Fibroblast of lung (primary cell): ENCODE results near the gene PTRH2. TPM values are rescaled to one million over a fixed set of nuclear protein-coding genes. Genes with fewer than 3 reads are reported as not detected.

Source experiments
- DNase-seq, 2 donors: peaks; one replicate each; pipeline versions ENCODE4 v3.0.0 to v3.0.0-alpha.2; 2010; ENCODE audit warnings: low read depth in 2 of 2
- H2AFZ ChIP-seq: 2 replicates; pipeline ENCODE4 v1.5.1; 2012; ENCODE audit warnings: low read length, control low read depth, inconsistent platforms
- H3K27ac ChIP-seq: 2 replicates; pipeline ENCODE4 v1.5.1; 2011; ENCODE audit warnings: low read length, control low read depth; ENCODE audit not compliant: insufficient read depth
- H3K27me3 ChIP-seq: 2 replicates; pipeline ENCODE4 v1.5.1; 2011; ENCODE audit warnings: mild to moderate bottlenecking, low read length; ENCODE audit not compliant: control insufficient read depth, insufficient read depth
- H3K36me3 ChIP-seq: 2 replicates; pipeline ENCODE4 v1.5.1; 2011; ENCODE audit warnings: low read length; ENCODE audit not compliant: control insufficient read depth, insufficient read depth
- H3K4me1 ChIP-seq: 2 replicates; pipeline ENCODE4 v1.5.1; 2011; ENCODE audit warnings: low read length; ENCODE audit not compliant: control insufficient read depth, insufficient read depth; ENCODE audit errors: extremely low read depth
- H3K4me2 ChIP-seq: 2 replicates; pipeline ENCODE4 v1.5.1; 2011; ENCODE audit warnings: low read length, control low read depth; ENCODE audit not compliant: insufficient read depth; ENCODE audit errors: extremely low read depth
- H3K4me3 ChIP-seq, 4 experiments: fragments of 200-600 bp in 1 of 4; sonication (generic) in 1 of 4; replicated peaks in 1 of 4; 2 replicates each; pipeline ENCODE4 v1.5.1; 2011 to 2016; ENCODE audit warnings: low read length in 4 of 4, low read depth in 3 of 4, mild to moderate bottlenecking in 3 of 4, control low read depth in 2 of 4, inconsistent platforms in 1 of 4, mixed read lengths in 1 of 4; ENCODE audit not compliant: insufficient read depth in 1 of 4; ENCODE audit errors: control extremely low read depth in 1 of 4
- H3K79me2 ChIP-seq: 2 replicates; pipeline ENCODE4 v1.5.1; 2012; ENCODE audit warnings: mild to moderate bottlenecking, low read length, inconsistent platforms; ENCODE audit not compliant: control insufficient read depth, insufficient read depth
- H3K9ac ChIP-seq: 2 replicates; pipeline ENCODE4 v1.5.1; 2011; ENCODE audit warnings: mild to moderate bottlenecking, low read length, control low read depth; ENCODE audit not compliant: insufficient read depth
- H3K9me3 ChIP-seq: 2 replicates; pipeline ENCODE4 v1.5.1; 2012; ENCODE audit warnings: low read depth, low read length; ENCODE audit not compliant: control insufficient read depth, insufficient read depth
- H4K20me1 ChIP-seq: 2 replicates; pipeline ENCODE4 v1.5.1; 2011; ENCODE audit warnings: low read length; ENCODE audit not compliant: control insufficient read depth, insufficient read depth; ENCODE audit errors: extremely low read depth
- EZH2 ChIP-seq: IDR thresholded peaks from 2 replicates; pipeline ENCODE4 v1.5.1; 2012; ENCODE audit warnings: low read length, control low read depth, mild to moderate bottlenecking; ENCODE audit errors: missing control alignments
- polyA plus RNA-seq, 2 donors: library from polyadenylated mRNA; depleted of rRNA in 1 of 2; stranded (reverse) in 1 of 2; unstranded in 1 of 2; fragments of >200 nt; gene quantifications; 2 replicates each; pipeline ENCODE4 v1.2.1, GENCODE V29; 2011 to 2012; ENCODE audit warnings: missing spikeins in 1 of 2
- total RNA-seq: library from RNA; depleted of rRNA; stranded (reverse); fragments of >200 nt; gene quantifications from 2 replicates; pipeline ENCODE4 v1.2.1, GENCODE V29; 2014
- TF ChIP-seq, protein P1 (sequence below), 2 donors: IDR thresholded peaks in 1 of 2; conservative IDR thresholded peaks in 1 of 2; 1 replicate in 1 of 2; 2 replicates in 1 of 2; pipeline ENCODE4 v1.5.1; 2011 to 2012; ENCODE audit warnings: low read length in 2 of 2, control low read depth in 1 of 2, inconsistent platforms in 1 of 2, low read depth in 1 of 2, mild to moderate bottlenecking in 1 of 2

The PTRH2 gene
- total and polyA plus RNA-seq, 2 donors (not counting 1 experiment from before 2014, with no cell fraction given) = 26.3 to 60.5 TPM

DNA sequence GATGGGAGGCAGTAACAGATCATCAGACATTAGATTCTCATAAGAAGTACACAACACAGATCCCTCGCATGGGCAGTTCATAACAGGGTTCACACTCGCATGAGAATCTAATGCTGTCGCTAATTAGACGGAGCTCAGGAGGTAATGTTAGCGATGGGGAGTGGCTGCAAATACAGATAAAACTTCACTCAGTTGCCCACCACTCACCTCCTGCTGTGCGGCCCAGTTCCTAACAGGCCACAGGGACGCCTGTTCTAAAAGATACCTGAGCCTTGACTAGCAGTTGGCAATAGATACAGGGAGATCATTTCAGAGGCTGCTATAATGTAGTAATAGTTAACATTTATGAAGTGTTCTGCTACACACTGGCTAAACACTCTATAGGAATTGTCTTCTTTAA is 4.9 kb downstream of the PTRH2 start:
- Histone ChIP-seq H3K9ac (no peak overlapping the region), H3K4me3 (no peak overlapping the region), H3K27me3 (no peaks in the 10 kb centered on the region), H3K27ac (no peak overlapping the region), H4K20me1 (no peaks in the 10 kb centered on the region), H3K79me2 (peaks cover 96% of the 10 kb centered on the region), H2AFZ (no peak overlapping the region), H3K4me1 (no peaks in the 10 kb centered on the region), H3K9me3 (no peaks in the 10 kb centered on the region), H3K4me2 (no peak overlapping the region), H3K36me3 (peaks cover 8% of the 10 kb centered on the region)
- TF ChIP-seq, protein P1, sequence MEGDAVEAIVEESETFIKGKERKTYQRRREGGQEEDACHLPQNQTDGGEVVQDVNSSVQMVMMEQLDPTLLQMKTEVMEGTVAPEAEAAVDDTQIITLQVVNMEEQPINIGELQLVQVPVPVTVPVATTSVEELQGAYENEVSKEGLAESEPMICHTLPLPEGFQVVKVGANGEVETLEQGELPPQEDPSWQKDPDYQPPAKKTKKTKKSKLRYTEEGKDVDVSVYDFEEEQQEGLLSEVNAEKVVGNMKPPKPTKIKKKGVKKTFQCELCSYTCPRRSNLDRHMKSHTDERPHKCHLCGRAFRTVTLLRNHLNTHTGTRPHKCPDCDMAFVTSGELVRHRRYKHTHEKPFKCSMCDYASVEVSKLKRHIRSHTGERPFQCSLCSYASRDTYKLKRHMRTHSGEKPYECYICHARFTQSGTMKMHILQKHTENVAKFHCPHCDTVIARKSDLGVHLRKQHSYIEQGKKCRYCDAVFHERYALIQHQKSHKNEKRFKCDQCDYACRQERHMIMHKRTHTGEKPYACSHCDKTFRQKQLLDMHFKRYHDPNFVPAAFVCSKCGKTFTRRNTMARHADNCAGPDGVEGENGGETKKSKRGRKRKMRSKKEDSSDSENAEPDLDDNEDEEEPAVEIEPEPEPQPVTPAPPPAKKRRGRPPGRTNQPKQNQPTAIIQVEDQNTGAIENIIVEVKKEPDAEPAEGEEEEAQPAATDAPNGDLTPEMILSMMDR (conservative IDR thresholded peaks at IDR 0.05 in 1 of 2, IDR thresholded peaks at IDR 0.05 in 1 of 2; ENCODE audit: low read depth in 1 of 2, low read length in 2 of 2) = no peak
- no peak for TF ChIP-seq EZH2
- no peak for DNase-seq

DNA sequence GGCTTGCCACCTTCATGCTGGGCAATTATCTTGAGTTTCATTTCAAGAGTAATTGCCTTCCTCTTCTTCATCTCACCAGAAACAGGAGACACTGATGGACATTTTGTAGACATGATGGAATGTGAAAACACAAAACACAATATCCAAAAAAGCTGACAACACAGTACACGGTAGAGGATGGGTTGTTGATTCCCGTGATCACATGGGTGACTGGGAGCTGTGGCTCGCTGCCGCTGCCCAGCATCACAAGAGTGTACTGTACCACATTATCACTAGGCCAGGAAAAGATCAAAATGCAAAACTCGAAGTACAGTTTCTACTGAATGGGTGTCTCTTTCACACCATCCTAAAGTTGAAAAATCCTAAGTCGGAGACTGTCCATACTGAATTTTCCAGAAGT is 7.4 kb downstream of the PTRH2 start:
- Histone ChIP-seq H3K4me1 (no peaks in the 10 kb centered on the region), H3K36me3 (peaks cover 11% of the 10 kb centered on the region), H4K20me1 (no peaks in the 10 kb centered on the region), H3K4me3 (no peak overlapping the region), H3K4me2 (no peak overlapping the region), H3K9ac (no peak overlapping the region), H3K27ac (no peak overlapping the region), H3K79me2 (peaks cover 95% of the 10 kb centered on the region), H2AFZ (no peak overlapping the region), H3K27me3 (no peaks in the 10 kb centered on the region), H3K9me3 (no peaks in the 10 kb centered on the region)
- TF ChIP-seq EZH2 = no peak
- TF ChIP-seq, protein P1 (conservative IDR thresholded peaks at IDR 0.05 in 1 of 2, IDR thresholded peaks at IDR 0.05 in 1 of 2; ENCODE audit: low read depth in 1 of 2, low read length in 2 of 2) = no peak
- no peak for DNase-seq

DNA sequence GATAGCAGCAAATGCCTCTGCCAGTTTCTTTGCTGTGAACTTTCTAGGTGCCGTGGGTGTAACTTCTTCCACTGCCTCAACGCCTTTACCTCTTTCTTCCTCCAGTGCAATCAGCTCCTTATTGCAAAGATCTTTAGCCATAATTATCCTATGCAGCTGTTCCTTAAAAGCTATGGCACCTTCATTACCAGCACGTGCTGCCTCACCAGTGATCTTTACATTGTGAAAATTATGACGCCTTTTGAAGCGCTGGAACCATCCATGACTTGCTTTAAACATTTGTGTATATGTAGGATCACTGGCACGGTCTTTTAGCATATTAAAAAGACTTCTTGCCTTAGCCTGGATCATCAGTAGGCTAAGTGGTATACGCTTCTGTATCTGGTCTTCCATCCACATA is 8.0 kb downstream of the PTRH2 start:
- Histone ChIP-seq H3K27me3 (no peaks in the 10 kb centered on the region), H3K4me2 (no peak overlapping the region), H3K4me3 (no peak overlapping the region), H4K20me1 (no peaks in the 10 kb centered on the region), H3K9me3 (no peaks in the 10 kb centered on the region), H3K79me2 (peaks cover 94% of the 10 kb centered on the region), H2AFZ (no peak overlapping the region), H3K9ac (no peak overlapping the region), H3K27ac (no peak overlapping the region), H3K36me3 (peaks cover 13% of the 10 kb centered on the region), H3K4me1 (no peaks in the 10 kb centered on the region)
- no peak for TF ChIP-seq EZH2
- TF ChIP-seq, protein P1 (conservative IDR thresholded peaks at IDR 0.05 in 1 of 2, IDR thresholded peaks at IDR 0.05 in 1 of 2; ENCODE audit: low read depth in 1 of 2, low read length in 2 of 2) = no peak
- no peak for DNase-seq
